ENCODE results near the gene PANX2.
A peak's percentile ranks its signal among the peaks of the same experiment; 100 is the strongest.

Gene PANX2

GRCh38 chr22:50171319-50171964, 911 bp downstream of the PANX2 start:
- no peak for DNase-seq

- no peak for DNase-seq
These were observed 1.5 kb downstream of the PANX2 start for GRCh38 chr22:50171965-50172421.

- peak; percentile 23 to 33 for DNase-seq
These were observed 2.9 kb downstream of the PANX2 start for GRCh38 chr22:50173311-50173982.

GRCh38 chr22:50173983-50174355, 3.4 kb downstream of the PANX2 start:
- DNase-seq = no peak

- no peak for DNase-seq
These were observed 4.1 kb downstream of the PANX2 start for GRCh38 chr22:50174382-50175190.

GRCh38 chr22:50175191-50175461, 4.6 kb downstream of the PANX2 start:
- no peak for DNase-seq

- DNase-seq = no peak
These were observed 5.7 kb downstream of the PANX2 start for GRCh38 chr22:50175921-50176849.

GRCh38 chr22:50176850-50177536, 6.5 kb downstream of the PANX2 start:
- no peak for DNase-seq

- no peak for DNase-seq
These were observed 7.3 kb downstream of the PANX2 start for GRCh38 chr22:50177537-50178470.

GRCh38 chr22:50178471-50178864, 7.9 kb downstream of the PANX2 start:
- no peak for DNase-seq

GRCh38 chr22:50178871-50179869, 8.6 kb downstream of the PANX2 start:
- DNase-seq = no peak

- no peak for DNase-seq
These were observed 9.6 kb downstream of the PANX2 start for GRCh38 chr22:50179937-50180726.

GRCh38 chr22:50180727-50181521, 10.4 kb downstream of the PANX2 start:
- DNase-seq = no peak

- no peak for DNase-seq
These were observed 11.9 kb downstream of the PANX2 start for GRCh38 chr22:50182176-50183081.

- no peak for DNase-seq
These were observed 12.8 kb downstream of the PANX2 start for GRCh38 chr22:50183141-50183971.

Data from AML-193 (cell line).